Liver (tissue), 3 donors: Measurements from ENCODE around the gene NCR2.

Experiments
- EGR1 ChIP-seq, 2 donors: IDR thresholded peaks; 2 replicates each; pipeline ENCODE4 v1.6.1; 2016 to 2018; ENCODE audit warnings: antibody characterized with exemption in 2 of 2, low read depth in 2 of 2
- GABPA ChIP-seq, 2 donors: IDR thresholded peaks in 1 of 2; conservative IDR thresholded peaks in 1 of 2; 2 replicates each; pipeline ENCODE4 v1.6.1; 2016; ENCODE audit warnings: antibody characterized with exemption in 2 of 2, mild to moderate bottlenecking in 1 of 2, moderate library complexity in 1 of 2
- HNF4A ChIP-seq, 2 donors: conservative IDR thresholded peaks; 2 replicates each; pipeline ENCODE4 v1.6.1; 2016; ENCODE audit warnings: antibody characterized with exemption in 2 of 2, mild to moderate bottlenecking in 2 of 2
- MAX ChIP-seq: IDR thresholded peaks from 2 replicates; pipeline ENCODE4 v1.6.1; 2016; ENCODE audit warnings: antibody characterized with exemption
- RAD21 ChIP-seq, 2 donors: IDR thresholded peaks; 2 replicates each; pipeline ENCODE4 v1.6.1; 2016; ENCODE audit warnings: antibody characterized with exemption in 2 of 2, mild to moderate bottlenecking in 2 of 2
- RXRA ChIP-seq, 2 donors: IDR thresholded peaks; 2 replicates each; pipeline ENCODE4 v1.6.1; 2017 to 2018; ENCODE audit warnings: antibody characterized with exemption in 2 of 2, mild to moderate bottlenecking in 1 of 2
- SP1 ChIP-seq: IDR thresholded peaks from 2 replicates; pipeline ENCODE4 v1.6.1; 2018; ENCODE audit warnings: antibody characterized with exemption, mild to moderate bottlenecking
- TAF1 ChIP-seq: conservative IDR thresholded peaks from 2 replicates; pipeline ENCODE4 v1.6.1; 2016; ENCODE audit warnings: antibody characterized with exemption, mild to moderate bottlenecking
- YY1 ChIP-seq: IDR thresholded peaks from 2 replicates; pipeline ENCODE4 v1.6.1; 2016; ENCODE audit warnings: antibody characterized with exemption, mild to moderate bottlenecking
- ZBTB33 ChIP-seq: IDR thresholded peaks from 2 replicates; pipeline ENCODE4 v1.6.1; 2016; ENCODE audit warnings: antibody characterized with exemption
- TF ChIP-seq, protein P1 (sequence below): fragments of 150-350 bp; IDR thresholded peaks from 2 replicates; pipeline ENCODE4 v1.5.1; 2017; ENCODE audit warnings: improper control_type of control experiment, low read depth, low read length; ENCODE audit not compliant: missing input control
- TF ChIP-seq, protein P2 (sequence below): IDR thresholded peaks from 2 replicates; pipeline ENCODE4 v1.6.1; 2016; ENCODE audit warnings: antibody characterized with exemption, mild to moderate bottlenecking
- TF ChIP-seq, protein P3 (sequence below): IDR thresholded peaks from 2 replicates; pipeline ENCODE4 v1.6.1; 2016; ENCODE audit warnings: antibody characterized with exemption
- donor health status: healthy.
- donor health status: healthy.

GRCh38 chr6:41344876-41345275, 9.5 kb downstream of the NCR2 start:
- TF ChIP-seq, protein P1, sequence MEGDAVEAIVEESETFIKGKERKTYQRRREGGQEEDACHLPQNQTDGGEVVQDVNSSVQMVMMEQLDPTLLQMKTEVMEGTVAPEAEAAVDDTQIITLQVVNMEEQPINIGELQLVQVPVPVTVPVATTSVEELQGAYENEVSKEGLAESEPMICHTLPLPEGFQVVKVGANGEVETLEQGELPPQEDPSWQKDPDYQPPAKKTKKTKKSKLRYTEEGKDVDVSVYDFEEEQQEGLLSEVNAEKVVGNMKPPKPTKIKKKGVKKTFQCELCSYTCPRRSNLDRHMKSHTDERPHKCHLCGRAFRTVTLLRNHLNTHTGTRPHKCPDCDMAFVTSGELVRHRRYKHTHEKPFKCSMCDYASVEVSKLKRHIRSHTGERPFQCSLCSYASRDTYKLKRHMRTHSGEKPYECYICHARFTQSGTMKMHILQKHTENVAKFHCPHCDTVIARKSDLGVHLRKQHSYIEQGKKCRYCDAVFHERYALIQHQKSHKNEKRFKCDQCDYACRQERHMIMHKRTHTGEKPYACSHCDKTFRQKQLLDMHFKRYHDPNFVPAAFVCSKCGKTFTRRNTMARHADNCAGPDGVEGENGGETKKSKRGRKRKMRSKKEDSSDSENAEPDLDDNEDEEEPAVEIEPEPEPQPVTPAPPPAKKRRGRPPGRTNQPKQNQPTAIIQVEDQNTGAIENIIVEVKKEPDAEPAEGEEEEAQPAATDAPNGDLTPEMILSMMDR = no peak
- no peak for TF ChIP-seq YY1
- TF ChIP-seq, protein P2, sequence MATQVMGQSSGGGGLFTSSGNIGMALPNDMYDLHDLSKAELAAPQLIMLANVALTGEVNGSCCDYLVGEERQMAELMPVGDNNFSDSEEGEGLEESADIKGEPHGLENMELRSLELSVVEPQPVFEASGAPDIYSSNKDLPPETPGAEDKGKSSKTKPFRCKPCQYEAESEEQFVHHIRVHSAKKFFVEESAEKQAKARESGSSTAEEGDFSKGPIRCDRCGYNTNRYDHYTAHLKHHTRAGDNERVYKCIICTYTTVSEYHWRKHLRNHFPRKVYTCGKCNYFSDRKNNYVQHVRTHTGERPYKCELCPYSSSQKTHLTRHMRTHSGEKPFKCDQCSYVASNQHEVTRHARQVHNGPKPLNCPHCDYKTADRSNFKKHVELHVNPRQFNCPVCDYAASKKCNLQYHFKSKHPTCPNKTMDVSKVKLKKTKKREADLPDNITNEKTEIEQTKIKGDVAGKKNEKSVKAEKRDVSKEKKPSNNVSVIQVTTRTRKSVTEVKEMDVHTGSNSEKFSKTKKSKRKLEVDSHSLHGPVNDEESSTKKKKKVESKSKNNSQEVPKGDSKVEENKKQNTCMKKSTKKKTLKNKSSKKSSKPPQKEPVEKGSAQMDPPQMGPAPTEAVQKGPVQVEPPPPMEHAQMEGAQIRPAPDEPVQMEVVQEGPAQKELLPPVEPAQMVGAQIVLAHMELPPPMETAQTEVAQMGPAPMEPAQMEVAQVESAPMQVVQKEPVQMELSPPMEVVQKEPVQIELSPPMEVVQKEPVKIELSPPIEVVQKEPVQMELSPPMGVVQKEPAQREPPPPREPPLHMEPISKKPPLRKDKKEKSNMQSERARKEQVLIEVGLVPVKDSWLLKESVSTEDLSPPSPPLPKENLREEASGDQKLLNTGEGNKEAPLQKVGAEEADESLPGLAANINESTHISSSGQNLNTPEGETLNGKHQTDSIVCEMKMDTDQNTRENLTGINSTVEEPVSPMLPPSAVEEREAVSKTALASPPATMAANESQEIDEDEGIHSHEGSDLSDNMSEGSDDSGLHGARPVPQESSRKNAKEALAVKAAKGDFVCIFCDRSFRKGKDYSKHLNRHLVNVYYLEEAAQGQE = no peak
- TF ChIP-seq SP1 = no peak
- TF ChIP-seq TAF1 = no peak
- TF ChIP-seq RAD21 (IDR thresholded peaks at IDR 0.05) = no peak
- TF ChIP-seq MAX = no peak
- no peak for TF ChIP-seq RXRA (IDR thresholded peaks at IDR 0.05)
- no peak for TF ChIP-seq GABPA (IDR thresholded peaks at IDR 0.05 in 1 of 2, conservative IDR thresholded peaks at IDR 0.05 in 1 of 2)
- TF ChIP-seq HNF4A (conservative IDR thresholded peaks at IDR 0.05) = no peak
- TF ChIP-seq EGR1 (IDR thresholded peaks at IDR 0.05; ENCODE audit: low read depth in 2 of 2) = no peak
- TF ChIP-seq, protein P3, sequence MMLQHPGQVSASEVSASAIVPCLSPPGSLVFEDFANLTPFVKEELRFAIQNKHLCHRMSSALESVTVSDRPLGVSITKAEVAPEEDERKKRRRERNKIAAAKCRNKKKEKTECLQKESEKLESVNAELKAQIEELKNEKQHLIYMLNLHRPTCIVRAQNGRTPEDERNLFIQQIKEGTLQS = no peak
- no peak for TF ChIP-seq ZBTB33
